ENCODE results near the gene PARP8.
"Not testable (repeated sequence)": the region's sequence is repeated elsewhere in the genome, so short reads cannot be mapped to it uniquely, and the experiment has no call there.

The PARP8 gene

DNA sequence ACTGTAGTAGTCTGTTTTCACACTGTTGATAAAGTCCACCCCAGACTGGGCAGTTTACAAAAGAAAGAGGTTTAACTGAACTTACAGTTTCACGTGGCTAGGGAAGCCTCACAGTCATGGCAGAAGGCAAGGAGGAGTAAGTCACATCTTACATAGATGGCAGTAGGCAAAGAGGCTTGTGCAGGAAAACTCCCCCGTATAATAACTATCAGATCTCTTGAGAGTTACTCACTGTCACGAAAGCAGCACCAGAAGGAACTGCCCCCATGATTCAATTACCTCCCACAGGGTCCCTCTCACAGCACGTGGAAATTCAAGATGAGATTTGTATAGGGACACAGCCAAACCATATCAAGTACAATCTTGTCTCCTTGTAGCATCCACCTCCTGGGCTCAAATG lies 21.1 kb downstream of the PARP8 start:
- no peak for DNase-seq (ENCODE audit: low spot score)

DNA sequence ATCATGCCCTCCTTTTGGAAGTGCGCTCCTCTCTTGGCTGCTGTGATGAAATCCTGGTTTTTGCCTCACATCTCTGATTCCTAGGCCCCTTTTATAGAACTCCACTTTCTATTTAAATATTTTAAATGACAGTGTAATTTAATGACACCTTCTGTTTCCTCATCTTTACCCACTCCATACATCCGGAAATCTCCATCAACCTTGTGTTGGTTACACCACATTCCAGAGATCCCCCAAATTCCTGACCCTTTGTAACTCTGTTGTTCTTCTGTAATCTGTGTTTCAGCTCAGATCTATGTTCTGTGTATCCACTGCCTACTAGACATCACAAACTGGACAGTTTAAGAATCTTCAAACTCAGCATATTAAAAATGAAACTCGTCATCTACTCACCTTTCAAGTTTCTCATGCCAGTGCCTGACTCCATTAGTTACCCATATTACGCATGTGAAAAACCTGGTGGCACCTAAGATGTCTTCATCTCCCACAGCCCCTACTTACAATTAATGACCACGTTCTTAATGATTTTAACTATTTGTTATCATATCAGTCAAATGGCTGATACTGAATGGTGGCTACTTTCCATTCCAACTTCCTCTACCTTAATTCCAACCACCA lies 25.1 kb downstream of the PARP8 start:
- DNase-seq (ENCODE audit: low spot score) = no peak

DNA sequence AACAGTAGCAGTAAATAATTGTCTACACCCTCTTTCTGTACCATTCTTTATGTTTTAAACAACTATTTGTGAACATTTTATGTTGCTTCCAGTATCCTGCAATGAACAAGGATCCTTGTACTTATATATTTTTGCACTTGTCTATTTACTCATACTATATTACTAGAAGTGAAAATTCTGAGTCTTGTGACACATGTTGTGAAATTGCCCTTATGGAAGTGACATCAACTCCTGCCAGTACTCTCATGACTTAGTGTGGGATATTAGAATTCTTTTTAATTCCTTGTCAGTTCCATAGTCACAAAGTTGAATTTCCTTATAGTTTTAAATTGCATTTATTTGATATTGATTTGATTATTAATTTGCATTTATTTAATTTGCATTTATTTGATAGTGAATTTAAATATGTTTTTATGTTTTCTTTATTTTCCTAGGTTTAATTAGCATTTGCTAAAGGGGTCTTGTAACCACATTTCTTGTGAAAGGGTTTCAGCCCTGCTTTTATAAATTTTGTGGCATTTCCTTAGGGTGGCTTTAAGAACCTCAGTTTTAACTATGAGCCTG lies 27.7 kb downstream of the PARP8 start:
- DNase-seq (ENCODE audit: low spot score) = no peak

DNA sequence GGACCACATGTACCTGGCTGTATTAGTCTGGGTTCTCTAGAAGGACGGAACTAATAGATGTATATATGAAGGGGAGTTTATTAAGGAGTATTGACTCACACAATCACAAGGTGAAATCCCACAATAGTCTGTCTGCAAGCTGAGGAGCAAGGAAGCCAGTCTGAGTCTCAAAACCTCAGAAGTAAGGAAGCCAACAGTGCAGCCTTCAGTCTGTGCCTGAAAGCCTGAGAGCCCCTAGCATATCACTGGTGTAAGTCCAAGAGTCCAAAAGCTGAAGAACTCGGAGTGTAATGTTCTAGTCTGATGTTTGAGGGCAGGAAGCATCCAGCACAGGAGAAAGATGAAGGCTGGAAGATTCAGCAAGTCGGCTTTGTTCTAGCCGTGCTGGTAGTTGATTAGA lies 28.2 kb downstream of the PARP8 start:
- not testable (repeated sequence) for DNase-seq (ENCODE audit: low spot score)

DNA sequence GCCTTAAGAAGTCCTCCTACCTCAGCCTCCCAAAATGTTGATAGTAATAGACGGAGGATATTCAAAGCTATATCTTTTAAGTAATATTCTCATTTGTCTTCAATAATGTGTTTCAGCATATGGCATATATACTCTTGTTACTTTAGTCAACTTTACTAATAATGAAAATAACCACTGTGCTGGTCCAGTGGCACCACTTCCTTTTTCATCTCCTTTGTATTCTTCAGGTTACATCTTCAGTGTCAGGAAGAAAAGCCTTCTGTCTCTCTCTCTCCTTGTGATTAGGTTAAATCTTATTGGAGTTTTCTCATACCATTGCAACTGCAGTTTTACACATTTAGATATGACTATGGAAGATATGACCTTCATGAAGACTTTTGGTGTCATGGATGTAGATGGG lies 31.3 kb downstream of the PARP8 start:
- no peak for DNase-seq (ENCODE audit: low spot score)

DNA sequence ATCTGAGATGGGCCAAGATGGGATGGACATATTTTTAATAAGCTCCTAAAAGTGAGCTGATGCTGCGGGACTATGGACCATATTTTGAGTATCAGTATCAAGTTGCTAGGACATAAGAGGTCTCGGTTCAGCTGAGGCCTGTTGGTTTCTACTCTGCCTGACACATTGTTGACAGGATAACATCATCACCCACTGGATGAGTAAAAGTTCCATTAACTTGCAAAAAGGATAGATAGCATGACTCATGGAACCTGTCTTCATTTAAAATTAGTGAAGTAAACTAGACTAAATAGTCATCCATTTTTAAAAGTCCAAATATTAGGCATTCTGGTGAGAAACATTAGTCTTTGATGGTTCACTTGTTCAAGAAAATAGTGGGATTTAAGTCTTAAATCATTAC lies 33.3 kb downstream of the PARP8 start:
- DNase-seq (ENCODE audit: low spot score) = no peak

DNA sequence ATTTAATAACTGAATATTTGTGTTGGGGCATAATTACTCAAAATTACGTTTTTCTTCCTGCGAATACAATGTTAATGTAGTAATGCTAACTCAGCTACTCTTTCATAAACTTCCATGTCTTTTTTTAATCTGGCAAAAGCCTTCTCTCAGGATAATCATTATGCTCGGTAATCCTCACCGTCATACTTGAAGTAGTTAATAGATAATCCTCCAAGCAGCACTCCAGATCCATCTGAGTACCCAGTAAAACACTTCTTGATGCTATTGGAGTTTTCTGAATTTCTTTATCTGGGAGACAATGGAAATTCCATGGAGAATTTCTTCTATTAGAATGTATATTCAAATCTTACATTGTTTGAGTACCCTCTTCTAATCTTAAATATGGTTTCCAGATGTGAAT lies 34.3 kb downstream of the PARP8 start:
- no peak for DNase-seq (ENCODE audit: low spot score)

DNA sequence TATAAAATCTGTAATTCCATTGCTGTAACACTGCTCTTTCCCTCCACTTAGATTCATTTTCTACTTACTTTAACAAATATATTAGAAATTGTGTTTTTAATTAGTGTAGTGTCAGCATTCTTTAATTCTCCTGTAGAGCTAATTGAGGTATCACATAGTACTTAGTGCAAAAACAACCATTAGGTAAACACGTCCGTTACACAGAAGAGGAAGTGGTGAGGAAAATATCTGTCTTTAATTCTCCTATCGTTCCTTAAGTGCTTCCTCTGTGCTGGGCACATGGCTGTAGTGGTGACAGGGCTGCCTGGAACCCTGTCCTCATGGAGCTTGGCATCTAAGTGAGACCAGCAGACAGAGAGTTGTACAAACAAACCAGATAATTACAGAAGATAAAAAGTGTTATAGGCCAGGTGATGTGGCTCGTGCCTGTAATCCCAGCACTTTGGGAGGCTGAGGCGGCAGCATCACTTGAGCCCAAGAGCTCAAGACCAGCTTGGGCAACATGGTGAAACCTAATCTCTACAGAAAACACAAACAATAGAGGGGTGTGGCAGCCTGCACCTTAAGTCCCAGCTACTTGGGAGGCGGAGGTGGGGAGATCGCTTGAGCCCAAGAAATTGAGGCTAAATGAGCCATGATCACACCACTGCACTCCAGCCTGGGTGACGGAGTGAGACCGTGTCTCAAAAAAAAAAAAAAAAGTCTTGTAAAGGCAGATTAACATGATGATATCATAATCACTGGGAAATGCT lies 36.4 kb downstream of the PARP8 start:
- DNase-seq (ENCODE audit: low spot score) = no peak

DNA sequence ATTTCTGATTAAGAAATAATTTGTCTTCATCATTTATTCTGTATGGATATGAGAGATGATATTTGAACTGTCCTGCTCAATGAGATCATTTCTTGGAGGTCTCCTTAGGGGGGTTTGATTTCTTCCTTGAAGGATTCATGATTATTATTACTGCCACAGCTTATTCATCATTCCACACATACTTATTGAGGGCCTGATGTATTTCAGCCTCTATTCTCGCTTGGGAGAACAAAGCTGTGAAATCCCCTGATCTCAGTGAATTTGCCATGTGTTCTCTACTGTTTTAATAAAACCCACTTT lies 36.9 kb downstream of the PARP8 start:
- no peak for DNase-seq (ENCODE audit: low spot score)

DNA sequence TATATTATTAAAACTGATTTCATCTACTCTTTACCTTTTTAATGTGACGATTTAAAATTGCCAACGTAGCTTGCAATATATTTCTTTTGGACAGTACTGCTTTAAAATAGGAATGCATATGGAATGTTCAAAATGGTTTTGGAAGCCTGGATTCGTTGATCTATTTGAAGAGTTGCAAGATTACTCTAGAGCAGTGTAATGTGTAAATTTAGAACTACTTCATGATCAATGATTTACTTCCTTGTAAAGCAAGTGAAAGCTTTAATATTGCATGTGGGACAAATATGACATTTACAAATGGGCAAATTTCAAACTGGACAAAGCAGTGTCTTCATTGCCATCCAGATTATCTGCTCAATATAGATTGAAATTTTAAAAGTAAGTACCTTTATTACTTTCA lies 38.3 kb downstream of the PARP8 start:
- DNase-seq (ENCODE audit: low spot score) = no peak

DNA sequence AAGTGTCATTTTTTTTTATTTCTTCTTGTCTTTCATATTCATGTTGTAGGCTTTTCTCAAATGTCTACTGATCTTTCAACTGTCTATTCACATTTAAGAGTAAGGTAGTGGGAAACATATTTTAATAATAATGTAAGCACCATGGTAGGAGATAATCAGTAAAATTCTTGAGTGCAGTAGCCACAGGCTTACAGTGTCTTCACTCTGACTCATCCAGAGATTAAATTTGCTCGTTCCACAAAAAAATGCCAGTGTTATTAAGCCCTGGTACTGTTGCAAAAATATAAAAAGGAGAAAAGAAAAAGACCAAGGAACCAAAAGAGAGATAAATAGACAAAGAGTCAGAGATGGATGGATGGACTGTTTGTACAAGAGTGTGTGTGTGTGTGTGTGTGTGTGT lies 43.0 kb downstream of the PARP8 start:
- peak; percentile 2 for DNase-seq (ENCODE audit: low spot score)

DNA sequence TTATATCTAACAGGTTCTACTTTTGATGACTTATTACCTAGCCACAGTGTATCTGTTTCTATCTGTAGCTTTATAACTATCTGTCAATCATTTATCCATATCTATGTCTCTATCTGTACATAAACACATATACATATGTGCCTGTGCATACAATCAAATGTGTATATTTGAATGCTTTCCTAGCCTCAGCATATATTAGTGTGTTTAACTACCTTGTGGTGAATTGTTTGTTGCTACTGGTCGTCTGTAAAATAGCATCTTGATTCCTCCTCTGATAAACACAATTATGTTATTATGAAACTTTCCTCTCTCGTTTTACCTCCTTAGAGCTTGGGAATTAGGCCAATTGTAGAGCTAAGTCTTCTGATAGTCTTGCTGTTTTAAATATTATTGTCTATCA lies 44.4 kb downstream of the PARP8 start:
- no peak for DNase-seq (ENCODE audit: low spot score)

DNA sequence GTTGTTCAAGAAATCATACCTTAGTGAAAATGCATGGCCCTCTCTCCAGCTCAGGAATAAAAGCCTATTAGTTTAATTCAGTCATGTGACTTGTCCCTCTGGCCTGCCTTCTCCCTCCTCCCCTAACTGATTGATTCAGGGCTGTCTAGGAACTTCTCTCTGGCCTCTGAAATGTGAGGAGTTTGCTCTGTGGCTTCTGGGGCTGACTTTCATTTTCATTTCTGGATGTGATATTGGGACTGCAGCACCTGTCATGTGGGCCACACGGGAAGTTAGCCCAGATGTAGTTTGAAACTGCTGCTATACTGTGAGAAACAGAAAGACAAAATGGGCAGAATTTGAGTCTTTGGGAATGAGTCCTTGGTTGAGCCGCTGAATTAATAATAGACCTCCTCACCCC lies 44.8 kb downstream of the PARP8 start:
- DNase-seq (ENCODE audit: low spot score) = peak; percentile 2

DNA sequence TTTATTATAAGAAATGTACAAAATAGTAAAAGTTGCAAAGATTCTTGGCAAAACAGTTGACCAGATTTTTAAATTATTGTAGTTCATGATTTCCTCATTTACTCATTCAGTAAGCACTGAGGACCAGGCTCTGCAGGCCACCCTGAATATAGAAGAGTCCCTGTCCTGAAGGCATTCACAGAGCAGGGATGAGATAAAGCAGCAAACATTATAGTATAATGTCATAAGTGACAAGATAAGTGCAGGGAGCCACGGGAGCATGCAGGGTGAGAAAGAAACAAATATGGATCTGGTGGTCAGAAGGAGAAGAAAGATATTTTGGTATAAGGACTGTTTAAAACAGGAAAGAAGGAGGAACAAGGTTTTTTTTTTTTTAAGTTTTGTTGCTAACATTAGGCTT lies 46.0 kb downstream of the PARP8 start:
- DNase-seq (ENCODE audit: low spot score) = no peak

DNA sequence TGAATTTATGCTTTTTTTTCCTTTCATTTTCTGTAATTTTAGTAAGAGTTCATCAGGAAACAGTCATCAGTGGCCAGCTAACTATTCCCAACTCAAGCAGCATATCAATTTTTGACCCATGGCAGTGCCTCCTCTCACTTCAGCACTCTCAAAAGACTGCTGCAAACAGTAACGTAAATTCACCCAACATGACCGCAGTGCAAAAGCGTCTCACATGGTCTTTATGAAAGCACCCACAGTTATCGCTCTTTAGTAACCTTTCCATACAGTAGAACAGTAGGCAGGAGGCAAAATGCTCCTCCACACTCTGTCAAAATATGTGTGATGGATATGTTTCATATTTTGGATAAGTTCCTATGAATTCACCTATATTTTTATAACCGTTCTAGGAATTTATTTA lies 48.6 kb downstream of the PARP8 start:
- no peak for DNase-seq (ENCODE audit: low spot score)

DNA sequence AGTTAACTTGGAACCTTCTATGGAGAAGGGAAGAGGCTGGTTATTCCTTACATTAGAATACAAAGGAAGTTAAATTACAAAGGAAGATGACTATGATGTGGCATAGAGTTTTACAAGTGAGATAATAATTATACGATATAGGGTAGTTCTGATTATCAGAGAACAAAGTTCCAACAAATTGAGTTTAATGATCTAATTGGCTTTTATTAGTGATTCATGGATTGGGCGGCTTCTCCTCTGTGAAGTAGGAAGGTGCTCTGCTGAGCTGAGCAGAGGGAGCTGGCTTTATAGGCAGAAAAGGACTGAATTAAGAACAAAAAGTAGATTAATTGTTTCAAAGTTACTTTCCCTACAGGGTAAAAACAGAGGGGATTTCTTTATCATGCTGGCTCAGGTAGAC lies 49.7 kb downstream of the PARP8 start:
- DNase-seq (ENCODE audit: low spot score) = no peak

DNA sequence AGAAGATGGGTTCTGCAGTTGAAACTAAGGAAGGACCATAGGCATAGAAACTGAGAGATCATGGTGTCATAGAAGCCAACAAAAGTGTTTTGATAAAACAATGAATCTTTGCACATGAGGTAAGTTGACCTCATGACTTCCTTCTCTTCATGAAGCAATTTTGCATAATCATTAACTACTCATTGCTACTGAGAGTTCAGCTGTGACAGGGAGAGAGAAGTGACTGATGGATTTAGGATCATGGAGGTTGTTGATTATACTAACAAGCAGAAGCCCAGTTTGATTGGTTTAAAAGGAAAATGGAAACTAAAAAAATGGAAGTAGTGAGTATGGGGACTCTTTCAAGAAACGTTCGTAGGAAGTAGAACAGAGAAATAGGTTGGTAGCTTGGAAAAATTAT lies 51.2 kb downstream of the PARP8 start:
- no peak for DNase-seq (ENCODE audit: low spot score)

DNA sequence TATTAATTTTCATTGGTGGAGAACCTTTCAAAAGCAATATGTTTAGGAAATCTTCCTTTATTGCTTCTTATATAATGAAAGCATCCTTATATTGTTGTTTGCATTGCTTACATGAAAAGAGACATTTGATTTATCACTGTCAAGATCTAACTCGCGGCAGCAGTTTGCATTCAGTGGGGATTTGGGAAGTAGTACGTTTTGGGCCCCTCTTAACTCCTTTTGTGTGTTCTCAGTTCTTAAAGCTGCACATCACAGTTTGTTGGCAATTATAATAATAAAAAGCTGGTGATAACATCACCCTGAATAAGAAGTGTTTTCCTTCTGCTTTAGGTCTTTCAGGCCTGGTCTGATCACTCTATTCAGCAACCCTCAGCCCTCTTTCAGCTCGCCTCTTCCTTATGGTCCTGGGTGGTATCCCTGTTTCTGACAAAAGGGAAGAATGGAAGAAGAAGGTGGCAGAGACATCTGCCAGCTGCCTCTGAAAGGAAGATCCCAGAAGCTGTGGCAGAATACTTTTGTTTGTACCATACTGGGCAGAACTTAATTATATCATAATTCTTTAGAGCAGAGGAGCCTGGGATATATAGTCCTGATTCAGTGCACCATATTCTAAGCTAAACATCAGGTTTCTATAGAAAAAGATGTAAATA lies 53.7 kb downstream of the PARP8 start:
- DNase-seq (ENCODE audit: low spot score) = no peak

DNA sequence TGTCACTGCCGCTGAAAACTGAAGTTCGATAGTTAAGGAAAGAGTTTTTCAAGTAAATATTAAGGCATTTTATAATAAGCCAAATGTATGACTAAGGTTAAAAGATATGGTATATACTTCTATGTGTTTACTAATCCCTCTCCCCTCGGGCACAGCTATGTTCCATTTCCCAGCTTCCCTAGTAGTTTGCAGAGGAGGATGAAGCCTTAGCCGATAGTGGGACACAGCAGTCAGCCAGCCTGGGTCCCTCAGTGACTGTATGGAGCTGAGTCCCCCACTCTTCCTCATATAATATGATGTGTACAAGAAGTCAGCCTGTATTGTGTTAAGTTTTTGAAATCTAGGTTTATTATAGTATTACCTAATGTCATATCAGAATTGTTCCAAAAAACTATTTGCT lies 55.8 kb downstream of the PARP8 start:
- no peak for DNase-seq (ENCODE audit: low spot score)

DNA sequence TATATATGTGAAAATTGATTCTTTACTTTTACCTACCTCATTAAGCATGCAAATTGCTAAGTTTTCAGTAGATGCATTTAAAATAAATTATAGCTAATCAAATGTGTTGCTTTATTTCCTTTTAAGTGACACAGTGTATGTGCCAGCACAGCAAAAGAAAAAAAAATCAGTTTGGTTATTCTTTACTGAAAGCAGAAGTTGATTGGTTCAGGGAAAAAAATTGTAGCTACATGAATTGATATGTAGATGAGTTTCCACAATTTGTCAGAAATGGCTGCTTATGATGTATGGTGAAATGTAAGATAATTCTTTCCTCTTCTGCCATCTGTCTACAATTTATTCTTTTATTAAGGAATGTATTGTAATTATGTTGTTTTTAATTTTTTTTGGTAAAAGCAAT lies 57.8 kb downstream of the PARP8 start:
- no peak for DNase-seq (ENCODE audit: low spot score)

DNA sequence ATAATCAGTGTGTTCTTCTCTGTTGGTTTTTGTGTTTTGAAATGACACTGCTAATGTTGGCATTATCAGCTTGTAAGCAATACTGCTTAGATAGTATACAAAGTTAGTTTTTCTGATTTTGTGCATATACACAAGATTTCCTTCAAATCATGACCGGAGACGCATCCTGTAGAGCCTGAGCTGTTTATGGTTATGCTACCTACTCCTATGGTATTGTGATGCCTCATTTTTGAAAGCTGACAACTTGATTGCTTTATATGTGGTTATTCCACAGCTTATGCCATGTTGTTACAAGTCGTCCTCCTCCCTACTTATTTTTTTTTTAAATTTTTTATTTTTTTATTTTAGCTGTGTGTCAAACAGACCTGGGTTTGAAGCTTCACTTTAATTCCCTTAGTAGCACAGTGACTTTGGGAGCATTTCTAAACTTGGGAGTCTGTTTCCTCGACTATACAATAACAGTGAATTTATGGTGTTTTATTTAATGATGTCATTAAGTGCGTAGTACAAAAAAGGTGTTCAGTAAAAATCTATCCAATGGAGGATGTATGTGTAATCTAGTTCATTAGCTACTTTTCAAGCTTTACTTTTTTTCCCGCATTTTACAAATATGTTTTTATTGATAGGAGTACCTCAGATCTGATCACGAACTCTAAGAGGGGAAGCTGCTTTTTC lies 59.5 kb downstream of the PARP8 start:
- DNase-seq (ENCODE audit: low spot score) = no peak

DNA sequence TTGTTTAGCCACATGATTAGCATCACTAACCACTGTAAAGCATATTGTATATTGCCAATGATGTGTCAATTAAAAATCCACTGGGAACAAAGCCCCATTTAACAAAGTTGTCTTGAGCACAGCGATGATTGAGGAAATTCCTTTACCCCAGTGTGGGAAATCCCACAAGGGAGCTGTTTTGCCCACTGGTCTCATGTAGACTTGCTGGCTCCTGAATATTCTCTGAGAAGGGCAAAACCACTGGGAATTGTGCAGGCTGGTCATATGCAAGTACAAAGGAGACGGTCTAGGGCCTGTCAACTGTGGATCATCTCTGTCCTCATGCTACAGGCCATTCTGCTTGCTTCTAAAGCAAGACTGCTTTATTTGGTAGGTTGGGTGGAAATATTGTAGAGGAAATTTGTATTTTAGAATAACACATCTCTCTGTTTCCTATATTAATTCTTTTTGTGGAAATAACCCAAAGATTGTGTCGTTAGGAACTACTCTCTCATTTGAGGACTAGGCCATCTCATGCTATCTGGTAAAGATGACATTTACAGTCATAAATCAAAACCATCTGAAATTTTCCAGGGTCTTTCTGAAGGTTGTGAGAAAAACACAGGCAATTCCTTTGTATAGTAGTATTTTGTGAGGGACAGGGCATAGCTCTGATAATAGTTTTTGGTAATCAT lies 60.2 kb downstream of the PARP8 start:
- no peak for DNase-seq (ENCODE audit: low spot score)

DNA sequence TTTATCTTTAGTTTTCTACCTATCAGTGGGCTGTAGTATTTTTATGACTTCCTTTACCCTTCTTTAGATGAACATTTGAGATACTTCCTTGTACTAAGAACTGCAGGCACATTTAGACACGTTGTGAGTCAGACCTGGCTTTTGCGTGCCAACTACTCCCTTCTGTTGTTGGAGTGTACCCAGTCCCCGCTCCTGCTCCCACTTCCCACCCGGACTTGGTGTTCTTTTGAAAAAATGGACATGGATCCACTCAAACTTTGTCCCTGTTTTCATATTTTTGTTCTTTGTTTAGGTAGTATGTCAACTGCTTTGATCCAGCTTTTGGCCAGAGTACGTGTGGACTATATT lies 60.7 kb downstream of the PARP8 start:
- no peak for DNase-seq (ENCODE audit: low spot score)

Data from hepatic stellate cell (primary cell).